RCC 7860 (cell line): Measurements from ENCODE around the gene ABCC1.
A peak's percentile ranks its signal among the peaks of the same experiment; 100 is the strongest.

Experiments
- DNase-seq: peaks from one replicate; pipeline ENCODE4 v3.0.0-alpha.2; 2015; ENCODE audit warnings: low spot score
- FAIRE-seq: peaks from 2 replicates; lab custom pipeline; 2012; peaks lifted over from hg19 to GRCh38; lab: Jason Lieb, UNC

Gene ABCC1

GRCh38 chr16:16038950-16039349 is 89.5 kb downstream of the ABCC1 start:
- no peak for DNase-seq
- FAIRE-seq, result no peak

- FAIRE-seq, result no peak
Measured at GRCh38 chr16:16041196-16041892, 91.9 kb downstream of the ABCC1 start.

GRCh38 chr16:16042076-16042475 is 92.7 kb downstream of the ABCC1 start:
- FAIRE-seq, result no peak
- no peak for DNase-seq

More at GRCh38 chr16:16041196-16041892, 91.9 kb downstream of the ABCC1 start:
- DNase-seq, result no peak

GRCh38 chr16:16045296-16045695 is 95.9 kb downstream of the ABCC1 start:
- FAIRE-seq (no peak), DNase-seq (peak; percentile 70)

- DNase-seq (peak; percentile 70), FAIRE-seq (no peak)
Measured at GRCh38 chr16:16045879-16046278, 96.5 kb downstream of the ABCC1 start.

- FAIRE-seq (no peak), DNase-seq (no peak)
Measured at GRCh38 chr16:16047761-16048160, 98.3 kb downstream of the ABCC1 start.

- FAIRE-seq (no peak), DNase-seq (no peak)
Measured at GRCh38 chr16:16048904-16049582, 99.6 kb downstream of the ABCC1 start.

- FAIRE-seq (no peak), DNase-seq (no peak)
Measured at GRCh38 chr16:16050106-16050505, 100.7 kb downstream of the ABCC1 start.

- no peak for FAIRE-seq
- no peak for DNase-seq
Measured at GRCh38 chr16:16051132-16051531, 101.7 kb downstream of the ABCC1 start.

GRCh38 chr16:16052916-16053315 is 103.5 kb downstream of the ABCC1 start:
- no peak for DNase-seq

GRCh38 chr16:16057102-16057501 is 107.7 kb downstream of the ABCC1 start:
- FAIRE-seq (no peak), DNase-seq (no peak)

More at GRCh38 chr16:16052916-16053315, 103.5 kb downstream of the ABCC1 start:
- FAIRE-seq, result no peak

- no peak for FAIRE-seq
- DNase-seq, result no peak
Measured at GRCh38 chr16:16059160-16059559, 109.7 kb downstream of the ABCC1 start.

GRCh38 chr16:16059895-16060590 is 110.6 kb downstream of the ABCC1 start:
- DNase-seq, result no peak
- FAIRE-seq, result no peak

- no peak for FAIRE-seq
Measured at GRCh38 chr16:16062023-16062937, 112.9 kb downstream of the ABCC1 start.

GRCh38 chr16:16063683-16064082 is 114.3 kb downstream of the ABCC1 start:
- no peak for DNase-seq
- no peak for FAIRE-seq

More at GRCh38 chr16:16062023-16062937, 112.9 kb downstream of the ABCC1 start:
- DNase-seq, result no peak

- no peak for DNase-seq
- no peak for FAIRE-seq
Measured at GRCh38 chr16:16064874-16065384, 115.5 kb downstream of the ABCC1 start.

- FAIRE-seq, result no peak
- DNase-seq, result no peak
Measured at GRCh38 chr16:16067127-16067526, 117.7 kb downstream of the ABCC1 start.

GRCh38 chr16:16071631-16072244 is 122.3 kb downstream of the ABCC1 start:
- DNase-seq, result no peak
- FAIRE-seq, result no peak

GRCh38 chr16:16073001-16073545 is 123.7 kb downstream of the ABCC1 start:
- FAIRE-seq (no peak), DNase-seq (no peak)
